Measurements from ENCODE around the gene ZNF397.

GRCh38 chr18:35264409-35264808 lies 23.6 kb downstream of the ZNF397 start:
- TF ChIP-seq, protein P1, sequence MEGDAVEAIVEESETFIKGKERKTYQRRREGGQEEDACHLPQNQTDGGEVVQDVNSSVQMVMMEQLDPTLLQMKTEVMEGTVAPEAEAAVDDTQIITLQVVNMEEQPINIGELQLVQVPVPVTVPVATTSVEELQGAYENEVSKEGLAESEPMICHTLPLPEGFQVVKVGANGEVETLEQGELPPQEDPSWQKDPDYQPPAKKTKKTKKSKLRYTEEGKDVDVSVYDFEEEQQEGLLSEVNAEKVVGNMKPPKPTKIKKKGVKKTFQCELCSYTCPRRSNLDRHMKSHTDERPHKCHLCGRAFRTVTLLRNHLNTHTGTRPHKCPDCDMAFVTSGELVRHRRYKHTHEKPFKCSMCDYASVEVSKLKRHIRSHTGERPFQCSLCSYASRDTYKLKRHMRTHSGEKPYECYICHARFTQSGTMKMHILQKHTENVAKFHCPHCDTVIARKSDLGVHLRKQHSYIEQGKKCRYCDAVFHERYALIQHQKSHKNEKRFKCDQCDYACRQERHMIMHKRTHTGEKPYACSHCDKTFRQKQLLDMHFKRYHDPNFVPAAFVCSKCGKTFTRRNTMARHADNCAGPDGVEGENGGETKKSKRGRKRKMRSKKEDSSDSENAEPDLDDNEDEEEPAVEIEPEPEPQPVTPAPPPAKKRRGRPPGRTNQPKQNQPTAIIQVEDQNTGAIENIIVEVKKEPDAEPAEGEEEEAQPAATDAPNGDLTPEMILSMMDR (IDR thresholded peaks at IDR 0.05) = no peak
- TF ChIP-seq EZH2 (IDR thresholded peaks at IDR 0.05; ENCODE audit: borderline replicate concordance, insufficient read depth, low read depth, low read length, poor library complexity, severe bottlenecking) = no peak

All from B cell (primary cell).